ENCODE measurements around the gene FGD1.

DNA sequence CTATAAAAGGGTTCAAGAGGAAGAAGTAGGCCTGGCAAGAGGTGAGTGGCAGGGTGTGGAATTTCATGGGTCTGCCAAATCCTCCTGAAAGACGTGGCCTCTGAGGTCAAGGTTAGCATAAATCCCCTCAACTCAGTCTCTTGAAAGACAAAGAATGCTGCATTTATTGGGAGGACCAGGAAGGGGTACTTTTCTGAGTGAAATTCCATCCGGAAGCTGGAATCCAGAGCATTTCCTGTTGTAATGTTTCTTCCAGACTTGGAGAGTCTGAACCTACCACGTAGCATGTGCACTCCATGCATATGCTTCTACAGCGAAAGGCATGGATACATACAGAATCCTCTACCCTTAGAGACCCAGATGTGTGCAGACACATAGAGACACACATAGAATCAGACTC is 13.4 kb upstream of the FGD1 start:
- TF ChIP-seq CTCF (IDR thresholded peaks at IDR 0.05) (no peak), POLR2AphosphoS5 (IDR thresholded peaks at IDR 0.05) (no peak), EP300 (IDR thresholded peaks at IDR 0.05) (no peak)
